HL-60/S4 treated with retinoic acid at 250 ng/mL for 4 days and 3 days (cell line): ENCODE data around the gene ACAD10.
"Not testable (repeated sequence)": the region's sequence is repeated elsewhere in the genome, so short reads cannot be mapped to it uniquely, and the experiment has no call there.

ENCODE experiments used
- in situ Hi-C: fragments of 300-500 bp; cut with MboI; formaldehyde crosslinking; loops from 2 replicates; pipeline ENCODE4 v1.7.0; 2022; ENCODE audit warnings: low sequenced_read_pairs

The ACAD10 gene

GRCh38 chr12:111685811-111686573 lies at the start of gene ACAD10, which contains the start of gene BRAP:
Gene ACAD10, plus strand, starts transcription at chr12:111686053. Its CDS starts 6,657 bp downstream, at chr12:111692710.
Gene BRAP, minus strand, starts transcription at chr12:111685956. Its CDS starts 164 bp downstream, at chr12:111685792.
- in situ Hi-C loops: no loop called here

- in situ Hi-C loops: no loop called here
These were observed 49.5 kb upstream of the ACAD10 start for GRCh38 chr12:111636209-111636945.

- in situ Hi-C loops: no loop called here
These were observed 47.3 kb upstream of the ACAD10 start for GRCh38 chr12:111638556-111638955.

GRCh38 chr12:111640506-111640905 lies 45.3 kb upstream of the ACAD10 start:
- in situ Hi-C loops: no loop called here

- in situ Hi-C loops: no loop called here
These were observed 43.0 kb upstream of the ACAD10 start for GRCh38 chr12:111642681-111643426.

GRCh38 chr12:111643427-111643826 lies 42.4 kb upstream of the ACAD10 start:
- in situ Hi-C loops: no loop called here

- in situ Hi-C loops: no loop called here
These were observed 40.4 kb upstream of the ACAD10 start for GRCh38 chr12:111645433-111645832.

GRCh38 chr12:111650912-111651311 lies 34.9 kb upstream of the ACAD10 start:
- in situ Hi-C loops: no loop called here

GRCh38 chr12:111652530-111652929 lies 33.3 kb upstream of the ACAD10 start:
- in situ Hi-C loops: not testable (repeated sequence)

GRCh38 chr12:111653596-111653995 lies 32.3 kb upstream of the ACAD10 start:
- in situ Hi-C loops: no loop called here

GRCh38 chr12:111655356-111655755 lies 30.5 kb upstream of the ACAD10 start:
- in situ Hi-C loops: no loop called here

- in situ Hi-C loops: no loop called here
These were observed 29.8 kb upstream of the ACAD10 start for GRCh38 chr12:111656016-111656415.

- in situ Hi-C loops: no loop called here
These were observed 21.4 kb upstream of the ACAD10 start for GRCh38 chr12:111664499-111664898.

GRCh38 chr12:111664961-111665865 lies 20.6 kb upstream of the ACAD10 start:
- in situ Hi-C loops: no loop called here

GRCh38 chr12:111672822-111673381 lies 13.0 kb upstream of the ACAD10 start:
- in situ Hi-C loops: no loop called here

GRCh38 chr12:111673503-111673902 lies 12.3 kb upstream of the ACAD10 start:
- in situ Hi-C loops: no loop called here

GRCh38 chr12:111677186-111677585 lies 8.7 kb upstream of the ACAD10 start:
- in situ Hi-C loops: no loop called here

- in situ Hi-C loops: not testable (repeated sequence)
These were observed 1.2 kb upstream of the ACAD10 start for GRCh38 chr12:111684485-111685198.

GRCh38 chr12:111685322-111685810 lies 487 bp upstream of the ACAD10 start:
- in situ Hi-C loops: no loop called here
